HepG2 (cell line): Measurements from ENCODE around the gene VWA5B1.

Source experiments
- ATF7 ChIP-seq, 2 experiments: fragments of 450-650 bp in 1 of 2; sonication (generic) in 1 of 2; formaldehyde crosslinking in 1 of 2; IDR thresholded peaks; 2 replicates each; pipeline versions ENCODE4 v1.4.0 to v1.6.1; 2016 to 2020; ENCODE audit warnings: antibody characterized with exemption in 1 of 2, mild to moderate bottlenecking in 1 of 2, missing genetic modification reagents in 1 of 2
- EP300 ChIP-seq, 3 experiments: sonication (generic) in 1 of 3; formaldehyde crosslinking in 1 of 3; IDR thresholded peaks; 2 replicates each; pipeline versions ENCODE4 v1.5.1 to v1.6.1; 2011 to 2020; ENCODE audit warnings: low read depth in 2 of 3, low read length in 2 of 3, borderline replicate concordance in 1 of 3, improper control_type of control experiment in 1 of 3, mild to moderate bottlenecking in 1 of 3, missing genetic modification reagents in 1 of 3, moderate library complexity in 1 of 3
- GABPB1 ChIP-seq: IDR thresholded peaks from 2 replicates; pipeline ENCODE4 v1.6.1; 2016; ENCODE audit warnings: mild to moderate bottlenecking, missing genetic modification reagents, moderate library complexity, missing compliant biosample characterization
- GTF2F1 ChIP-seq: fragments of 150-350 bp; IDR thresholded peaks from 2 replicates; pipeline ENCODE4 v1.6.1; 2014; ENCODE audit warnings: low read length
- HNF4A ChIP-seq: sonication (generic); formaldehyde crosslinking; IDR thresholded peaks from 2 replicates; pipeline ENCODE4 v1.4.0; 2020; ENCODE audit warnings: missing genetic modification reagents
- HOXA5 ChIP-seq: sonication (generic); formaldehyde crosslinking; IDR thresholded peaks from 2 replicates; pipeline ENCODE4 v1.4.0; 2020; ENCODE audit warnings: missing genetic modification reagents
- MYC ChIP-seq: sonication (generic); formaldehyde crosslinking; IDR thresholded peaks from 2 replicates; pipeline ENCODE4 v1.9.0; 2021; ENCODE audit warnings: missing genetic modification reagents, borderline replicate concordance
- NR2F6 ChIP-seq, 2 experiments: IDR thresholded peaks; 2 replicates each; pipeline ENCODE4 v1.6.1; 2016; ENCODE audit warnings: antibody characterized with exemption in 1 of 2, mild to moderate bottlenecking in 1 of 2
- POLR2A ChIP-seq, 2 experiments: IDR thresholded peaks; 2 replicates each; pipeline ENCODE4 v1.6.1; 2011; ENCODE audit warnings: low read depth in 2 of 2, low read length in 2 of 2, mild to moderate bottlenecking in 1 of 2, moderate library complexity in 1 of 2; ENCODE audit not compliant: insufficient read depth in 1 of 2
- TBL1XR1 ChIP-seq: fragments of 150-350 bp; IDR thresholded peaks from 2 replicates; pipeline ENCODE4 v1.6.1; 2014; ENCODE audit warnings: borderline replicate concordance, low read length; ENCODE audit not compliant: partially characterized antibody
- TOE1 ChIP-seq: sonication (generic); formaldehyde crosslinking; IDR thresholded peaks from 2 replicates; pipeline ENCODE4 v1.4.0; 2020; ENCODE audit warnings: mild to moderate bottlenecking, missing genetic modification reagents
- ZKSCAN8 ChIP-seq: IDR thresholded peaks from 2 replicates; pipeline ENCODE4 v1.6.1; 2016; ENCODE audit warnings: borderline replicate concordance, missing genetic modification reagents, missing compliant biosample characterization
- TF ChIP-seq, protein P1 (sequence below): sonication (generic); formaldehyde crosslinking; IDR thresholded peaks from 2 replicates; pipeline ENCODE4 v1.5.0; 2020; ENCODE audit warnings: mild to moderate bottlenecking, missing genetic modification reagents, moderate library complexity
- TF ChIP-seq, protein P2 (sequence below): sonication (generic); formaldehyde crosslinking; IDR thresholded peaks from 2 replicates; pipeline ENCODE4 v1.8.1; 2023; ENCODE audit warnings: missing genetic modification reagents, inconsistent platforms, borderline replicate concordance

DNA sequence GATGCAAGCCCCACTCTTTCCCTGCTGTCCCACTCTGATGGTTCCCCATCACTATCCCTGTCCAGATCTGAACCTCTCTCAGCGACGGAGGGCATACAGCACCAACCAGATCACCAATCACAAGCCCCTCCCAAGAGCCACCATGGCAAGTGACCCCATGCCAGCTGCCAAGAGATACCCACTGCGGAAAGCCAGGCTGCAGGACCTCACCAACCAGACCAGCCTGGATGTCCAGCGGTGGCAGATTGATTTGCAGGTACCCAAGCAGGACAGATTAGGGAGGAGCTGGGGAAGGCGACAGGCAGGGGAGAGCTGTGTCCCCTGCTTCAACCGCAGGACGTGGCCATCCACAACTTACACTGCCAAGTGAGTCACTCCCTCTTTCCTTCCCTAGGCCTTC, 46.9 kb downstream of the VWA5B1 start:
- TF ChIP-seq, protein P1, sequence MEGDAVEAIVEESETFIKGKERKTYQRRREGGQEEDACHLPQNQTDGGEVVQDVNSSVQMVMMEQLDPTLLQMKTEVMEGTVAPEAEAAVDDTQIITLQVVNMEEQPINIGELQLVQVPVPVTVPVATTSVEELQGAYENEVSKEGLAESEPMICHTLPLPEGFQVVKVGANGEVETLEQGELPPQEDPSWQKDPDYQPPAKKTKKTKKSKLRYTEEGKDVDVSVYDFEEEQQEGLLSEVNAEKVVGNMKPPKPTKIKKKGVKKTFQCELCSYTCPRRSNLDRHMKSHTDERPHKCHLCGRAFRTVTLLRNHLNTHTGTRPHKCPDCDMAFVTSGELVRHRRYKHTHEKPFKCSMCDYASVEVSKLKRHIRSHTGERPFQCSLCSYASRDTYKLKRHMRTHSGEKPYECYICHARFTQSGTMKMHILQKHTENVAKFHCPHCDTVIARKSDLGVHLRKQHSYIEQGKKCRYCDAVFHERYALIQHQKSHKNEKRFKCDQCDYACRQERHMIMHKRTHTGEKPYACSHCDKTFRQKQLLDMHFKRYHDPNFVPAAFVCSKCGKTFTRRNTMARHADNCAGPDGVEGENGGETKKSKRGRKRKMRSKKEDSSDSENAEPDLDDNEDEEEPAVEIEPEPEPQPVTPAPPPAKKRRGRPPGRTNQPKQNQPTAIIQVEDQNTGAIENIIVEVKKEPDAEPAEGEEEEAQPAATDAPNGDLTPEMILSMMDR (CRISPR knock-in tag): no peak
- TF ChIP-seq TBL1XR1 (no peak), EP300 (IDR thresholded peaks at IDR 0.05; ENCODE audit: low read depth in 2 of 2, low read length in 2 of 2) (no peak), EP300 (CRISPR knock-in tag; IDR thresholded peaks at IDR 0.05; ENCODE audit: borderline replicate concordance) (no peak), NR2F6 (IDR thresholded peaks at IDR 0.05) (no peak), NR2F6 (CRISPR knock-in tag; IDR thresholded peaks at IDR 0.05) (no peak), HOXA5 (CRISPR knock-in tag) (no peak), MYC (no peak), ATF7 (IDR thresholded peaks at IDR 0.05) (no peak), ATF7 (CRISPR knock-in tag; IDR thresholded peaks at IDR 0.05) (no peak), HNF4A (CRISPR knock-in tag) (no peak), TOE1 (CRISPR knock-in tag) (no peak), GABPB1 (CRISPR knock-in tag) (no peak), GTF2F1 (no peak), ZKSCAN8 (CRISPR knock-in tag) (no peak), POLR2A (IDR thresholded peaks at IDR 0.05; ENCODE audit: insufficient read depth in 1 of 2, low read depth in 2 of 2, low read length in 2 of 2) (no peak)
- TF ChIP-seq, protein P2, sequence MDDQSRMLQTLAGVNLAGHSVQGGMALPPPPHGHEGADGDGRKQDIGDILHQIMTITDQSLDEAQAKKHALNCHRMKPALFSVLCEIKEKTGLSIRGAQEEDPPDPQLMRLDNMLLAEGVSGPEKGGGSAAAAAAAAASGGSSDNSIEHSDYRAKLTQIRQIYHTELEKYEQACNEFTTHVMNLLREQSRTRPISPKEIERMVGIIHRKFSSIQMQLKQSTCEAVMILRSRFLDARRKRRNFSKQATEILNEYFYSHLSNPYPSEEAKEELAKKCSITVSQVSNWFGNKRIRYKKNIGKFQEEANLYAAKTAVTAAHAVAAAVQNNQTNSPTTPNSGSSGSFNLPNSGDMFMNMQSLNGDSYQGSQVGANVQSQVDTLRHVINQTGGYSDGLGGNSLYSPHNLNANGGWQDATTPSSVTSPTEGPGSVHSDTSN: no peak
